Measurements from ENCODE around the gene ST8SIA1. TPM values are rescaled to one million over a fixed set of nuclear protein-coding genes. Genes with fewer than 3 reads are reported as not detected.

The ST8SIA1 gene
- total RNA-seq, 1 experiment from 2014 or later = not detected

GRCh38 chr12:22325218-22325617 is 9.3 kb downstream of the ST8SIA1 start:
- Histone ChIP-seq H3K14ac (ENCODE audit: insufficient read depth, low read length) (no peak overlapping the region), H3K23ac (ENCODE audit: insufficient read length, low read depth, low read length) (no peak overlapping the region), H3T11ph (ENCODE audit: low read length) (no peak overlapping the region), H3K4me1 (ENCODE audit: insufficient read depth, low read length) (peaks cover 5% of the 10 kb centered on the region; the same call in 1 of the 2 replicates), H3K9ac (ENCODE audit: extremely low read depth, insufficient read length, low read length) (no peak overlapping the region), H3K18ac (ENCODE audit: insufficient read length, low read depth, low read length) (no peak overlapping the region), H3K4ac (ENCODE audit: low read depth, low read length) (no peak overlapping the region), H2BK12ac (ENCODE audit: insufficient read length, low read depth, low read length) (no peak overlapping the region), H3K23me2 (ENCODE audit: insufficient read length, low read depth, low read length, poor library complexity, severe bottlenecking) (no peaks in the 10 kb centered on the region), H3K79me1 (ENCODE audit: insufficient read depth, low read depth, low read length, poor library complexity, severe bottlenecking) (no peaks in the 10 kb centered on the region), H3K56ac (ENCODE audit: insufficient read length, low read depth, low read length) (no peak overlapping the region), H2BK15ac (ENCODE audit: low read depth, low read length) (no peak overlapping the region), H3K27ac (ENCODE audit: insufficient read length, low read depth, low read length) (no peak overlapping the region), H2BK120ac (ENCODE audit: low read depth, low read length, poor library complexity, severe bottlenecking) (no peak overlapping the region), H4K20me1 (ENCODE audit: control insufficient read depth, insufficient read depth, insufficient read length) (no peaks in the 10 kb centered on the region), H2AK5ac (ENCODE audit: insufficient read length, low read length) (no peak overlapping the region), H3K4me2 (ENCODE audit: insufficient read depth, insufficient read length, low read length) (no peak overlapping the region), H4K5ac (ENCODE audit: insufficient read length, low read depth, low read length) (no peak overlapping the region), H3K9me3 (ENCODE audit: control insufficient read depth, low read depth, low read length) (no peaks in the 10 kb centered on the region), H3K27me3 (ENCODE audit: insufficient read depth, low read length) (no peaks in the 10 kb centered on the region), H3K79me2 (ENCODE audit: insufficient read depth, low read length) (no peaks in the 10 kb centered on the region), H2BK20ac (ENCODE audit: low read depth, low read length, poor library complexity, severe bottlenecking) (no peak overlapping the region), H2AFZ (ENCODE audit: low read length) (no peak overlapping the region), H4K8ac (replicated peaks; ENCODE audit: insufficient read length, low read depth, low read length) (no peak overlapping the region), H2BK5ac (ENCODE audit: insufficient read length, low read length) (no peak overlapping the region), H4K91ac (ENCODE audit: insufficient read length, low read depth, low read length) (no peak overlapping the region)
- H3K4me3 Mint-ChIP-seq = no peak overlapping the region
- H3K9me3 Mint-ChIP-seq = no peaks in the 10 kb centered on the region
- DNase-seq = no peak
- H3K4me1 Mint-ChIP-seq = peaks cover 12 to 17% of the 10 kb centered on the region in 2 experiments
- no peaks in the 10 kb centered on the region; a peak in 1 of 7 replicates for H3K36me3 Mint-ChIP-seq (ENCODE audit: insufficient read depth in 1 of 3, low read depth in 3 of 3)
- TF ChIP-seq, protein P1, sequence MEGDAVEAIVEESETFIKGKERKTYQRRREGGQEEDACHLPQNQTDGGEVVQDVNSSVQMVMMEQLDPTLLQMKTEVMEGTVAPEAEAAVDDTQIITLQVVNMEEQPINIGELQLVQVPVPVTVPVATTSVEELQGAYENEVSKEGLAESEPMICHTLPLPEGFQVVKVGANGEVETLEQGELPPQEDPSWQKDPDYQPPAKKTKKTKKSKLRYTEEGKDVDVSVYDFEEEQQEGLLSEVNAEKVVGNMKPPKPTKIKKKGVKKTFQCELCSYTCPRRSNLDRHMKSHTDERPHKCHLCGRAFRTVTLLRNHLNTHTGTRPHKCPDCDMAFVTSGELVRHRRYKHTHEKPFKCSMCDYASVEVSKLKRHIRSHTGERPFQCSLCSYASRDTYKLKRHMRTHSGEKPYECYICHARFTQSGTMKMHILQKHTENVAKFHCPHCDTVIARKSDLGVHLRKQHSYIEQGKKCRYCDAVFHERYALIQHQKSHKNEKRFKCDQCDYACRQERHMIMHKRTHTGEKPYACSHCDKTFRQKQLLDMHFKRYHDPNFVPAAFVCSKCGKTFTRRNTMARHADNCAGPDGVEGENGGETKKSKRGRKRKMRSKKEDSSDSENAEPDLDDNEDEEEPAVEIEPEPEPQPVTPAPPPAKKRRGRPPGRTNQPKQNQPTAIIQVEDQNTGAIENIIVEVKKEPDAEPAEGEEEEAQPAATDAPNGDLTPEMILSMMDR (conservative IDR thresholded peaks at IDR 0.05) = no peak
- H3K27ac Mint-ChIP-seq = 0 out of 7 replicates have a peak overlapping the region, but pooled peaks of 1 of the 3 experiments have one; percentile 5
- no CpG with 5 or more reads among the region's 4 CpGs for WGBS (ENCODE audit: extremely low coverage, insufficient read length, low lambda C conversion rate)
- peaks cover 2% of the 10 kb centered on the region for H3K27me3 Mint-ChIP-seq (ENCODE audit: low read depth)
